K562 (cell line): Measurements from ENCODE around the gene ARID5B. TPM values are rescaled to one million over a fixed set of nuclear protein-coding genes. Genes with fewer than 3 reads are reported as not detected.

ENCODE experiments used
- RREB1 ChIP-seq: fragments of 250-450 bp; sonication (Bioruptor Pico); IDR thresholded peaks from 2 replicates; pipeline ENCODE4 v1.4.0; 2020
- USF1 ChIP-seq: sonication (generic); formaldehyde crosslinking; IDR thresholded peaks from 2 replicates; pipeline ENCODE4 v1.9.0; 2022; ENCODE audit warnings: mild to moderate bottlenecking, missing genetic modification reagents
- polyA plus RNA-seq, 8 experiments: library from polyadenylated mRNA; depleted of rRNA in 4 of 8; stranded (reverse) in 5 of 8; unstranded in 3 of 8; fragments of >200 nt; fragmentation: Nextera tagmentation in 2 of 8; fragmentation: Illumina TruSeq in 1 of 8; extraction: Ambion mirVana in 2 of 8; extraction: Trizol in 1 of 8; gene quantifications; 2 replicates each; pipeline versions ENCODE4 v1.2.1 to v1.2.3, GENCODE V29; 2011 to 2014; ENCODE audit warnings: inconsistent platforms in 1 of 8, missing spikeins in 1 of 8
- total RNA-seq, 7 experiments: library from RNA; depleted of rRNA in 6 of 7; stranded (reverse); fragments of >200 nt in 6 of 7; fragmentation: Illumina TruSeq in 2 of 7; extraction: Trizol in 2 of 7; gene quantifications; 2 replicates each; pipeline versions ENCODE4 v1.2.1 to v1.2.3, GENCODE V29; 2011 to 2021; ENCODE audit warnings: low replicate concordance in 1 of 7
- TF ChIP-seq, protein P1 (sequence below): fragments of 450-650 bp; IDR thresholded peaks from 2 replicates; pipeline ENCODE4 v1.6.1; 2016; ENCODE audit warnings: antibody characterized with exemption

Gene ARID5B
- total and polyA plus RNA-seq, 9 of the 15 experiments (the other 6 are each of a cell fraction or from before 2014, with no cell fraction given) = 0.48 to 1.6 (median 0.80) TPM

DNA sequence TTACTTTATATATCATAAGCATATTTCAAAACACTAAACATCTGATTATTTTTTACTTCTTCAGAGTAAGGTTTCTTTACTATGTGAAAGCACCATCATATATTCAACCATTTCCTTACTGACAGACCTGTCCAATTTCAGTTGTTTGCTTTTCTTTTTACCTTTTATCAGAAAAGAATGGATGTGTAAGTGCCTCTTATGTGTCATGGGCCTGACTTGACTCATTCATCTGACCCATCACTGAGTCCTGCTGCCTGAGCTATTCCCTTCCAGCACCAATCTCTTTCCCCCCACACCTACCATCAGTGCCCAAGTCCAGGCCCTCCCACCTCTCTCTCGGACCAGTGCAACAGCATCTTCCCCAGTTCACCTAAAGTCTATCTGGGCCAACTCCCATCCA is 41.7 kb upstream of the ARID5B start (continued):
- TF ChIP-seq, protein P1, sequence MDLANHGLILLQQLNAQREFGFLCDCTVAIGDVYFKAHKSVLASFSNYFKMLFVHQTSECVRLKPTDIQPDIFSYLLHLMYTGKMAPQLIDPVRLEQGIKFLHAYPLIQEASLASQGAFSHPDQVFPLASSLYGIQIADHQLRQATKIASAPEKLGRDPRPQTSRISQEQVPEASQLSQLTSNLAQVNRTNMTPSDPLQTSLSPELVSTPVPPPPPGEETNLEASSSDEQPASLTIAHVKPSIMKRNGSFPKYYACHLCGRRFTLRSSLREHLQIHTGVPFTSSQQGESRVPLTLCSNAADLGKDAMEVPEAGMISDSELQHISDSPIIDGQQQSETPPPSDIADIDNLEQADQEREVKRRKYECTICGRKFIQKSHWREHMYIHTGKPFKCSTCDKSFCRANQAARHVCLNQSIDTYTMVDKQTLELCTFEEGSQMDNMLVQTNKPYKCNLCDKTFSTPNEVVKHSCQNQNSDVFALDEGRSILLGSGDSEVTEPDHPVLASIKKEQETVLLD = no peak
- TF ChIP-seq RREB1 (CRISPR knock-in tag) = no peak
- no peak for TF ChIP-seq USF1 (CRISPR knock-in tag)
